ENCODE results near the gene ZBTB22.
"Not testable (repeated sequence)": the region's sequence is repeated elsewhere in the genome, so short reads cannot be mapped to it uniquely, and the experiment has no call there.

Gene ZBTB22, protein sequence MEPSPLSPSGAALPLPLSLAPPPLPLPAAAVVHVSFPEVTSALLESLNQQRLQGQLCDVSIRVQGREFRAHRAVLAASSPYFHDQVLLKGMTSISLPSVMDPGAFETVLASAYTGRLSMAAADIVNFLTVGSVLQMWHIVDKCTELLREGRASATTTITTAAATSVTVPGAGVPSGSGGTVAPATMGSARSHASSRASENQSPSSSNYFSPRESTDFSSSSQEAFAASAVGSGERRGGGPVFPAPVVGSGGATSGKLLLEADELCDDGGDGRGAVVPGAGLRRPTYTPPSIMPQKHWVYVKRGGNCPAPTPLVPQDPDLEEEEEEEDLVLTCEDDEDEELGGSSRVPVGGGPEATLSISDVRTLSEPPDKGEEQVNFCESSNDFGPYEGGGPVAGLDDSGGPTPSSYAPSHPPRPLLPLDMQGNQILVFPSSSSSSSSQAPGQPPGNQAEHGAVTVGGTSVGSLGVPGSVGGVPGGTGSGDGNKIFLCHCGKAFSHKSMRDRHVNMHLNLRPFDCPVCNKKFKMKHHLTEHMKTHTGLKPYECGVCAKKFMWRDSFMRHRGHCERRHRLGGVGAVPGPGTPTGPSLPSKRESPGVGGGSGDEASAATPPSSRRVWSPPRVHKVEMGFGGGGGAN

DNA sequence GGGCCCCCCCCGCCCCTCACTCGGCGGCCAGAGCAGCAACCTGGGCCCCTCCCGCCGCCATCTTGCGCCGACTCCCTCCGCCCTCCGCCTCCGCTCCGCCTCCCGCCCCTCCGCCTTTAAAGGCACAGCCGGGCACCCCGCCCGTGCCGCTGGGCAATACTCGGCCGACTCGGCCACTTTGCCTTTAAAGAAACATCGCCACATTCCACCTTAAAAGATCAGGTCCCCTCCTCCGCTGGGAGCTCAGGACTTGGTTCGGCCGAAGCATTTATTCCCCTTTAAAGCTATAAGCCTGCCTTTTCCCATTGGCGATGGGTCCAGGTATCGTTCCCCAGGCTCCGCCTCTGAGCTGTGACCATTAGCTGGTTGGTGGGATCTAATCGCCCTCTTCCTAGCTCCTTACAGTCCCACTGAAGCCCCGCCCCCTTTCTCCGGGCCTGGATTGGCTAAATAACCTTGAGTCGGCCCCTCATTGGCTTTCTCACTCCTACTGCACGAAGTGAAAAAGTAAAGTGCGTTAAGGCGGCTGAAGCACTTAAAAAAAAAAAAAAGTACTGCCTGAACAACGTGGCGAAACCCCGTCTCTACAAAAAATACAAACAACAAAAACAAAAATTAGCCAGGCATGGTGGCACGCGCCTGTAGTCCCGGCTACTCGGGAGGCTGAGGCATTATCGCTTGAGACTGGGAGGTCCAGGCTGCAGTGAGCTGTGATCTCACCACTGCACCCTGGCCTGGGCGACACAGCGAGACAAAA lies at the start of gene ZBTB22:
ZBTB22 (minus strand) TSS at position 76 of the 757 bp plus-strand sequence. CDS start 828 bp downstream, outside the sequence.
- peak within 1 kb of the TSS; percentile 79 for H3K4me3 ChIP-seq (ENCODE audit: low read length)
- peak; percentile 99 for DNase-seq (ENCODE audit: low read depth)
- TF ChIP-seq, protein P1, sequence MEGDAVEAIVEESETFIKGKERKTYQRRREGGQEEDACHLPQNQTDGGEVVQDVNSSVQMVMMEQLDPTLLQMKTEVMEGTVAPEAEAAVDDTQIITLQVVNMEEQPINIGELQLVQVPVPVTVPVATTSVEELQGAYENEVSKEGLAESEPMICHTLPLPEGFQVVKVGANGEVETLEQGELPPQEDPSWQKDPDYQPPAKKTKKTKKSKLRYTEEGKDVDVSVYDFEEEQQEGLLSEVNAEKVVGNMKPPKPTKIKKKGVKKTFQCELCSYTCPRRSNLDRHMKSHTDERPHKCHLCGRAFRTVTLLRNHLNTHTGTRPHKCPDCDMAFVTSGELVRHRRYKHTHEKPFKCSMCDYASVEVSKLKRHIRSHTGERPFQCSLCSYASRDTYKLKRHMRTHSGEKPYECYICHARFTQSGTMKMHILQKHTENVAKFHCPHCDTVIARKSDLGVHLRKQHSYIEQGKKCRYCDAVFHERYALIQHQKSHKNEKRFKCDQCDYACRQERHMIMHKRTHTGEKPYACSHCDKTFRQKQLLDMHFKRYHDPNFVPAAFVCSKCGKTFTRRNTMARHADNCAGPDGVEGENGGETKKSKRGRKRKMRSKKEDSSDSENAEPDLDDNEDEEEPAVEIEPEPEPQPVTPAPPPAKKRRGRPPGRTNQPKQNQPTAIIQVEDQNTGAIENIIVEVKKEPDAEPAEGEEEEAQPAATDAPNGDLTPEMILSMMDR (conservative IDR thresholded peaks at IDR 0.05; ENCODE audit: low read length), result no peak

DNA sequence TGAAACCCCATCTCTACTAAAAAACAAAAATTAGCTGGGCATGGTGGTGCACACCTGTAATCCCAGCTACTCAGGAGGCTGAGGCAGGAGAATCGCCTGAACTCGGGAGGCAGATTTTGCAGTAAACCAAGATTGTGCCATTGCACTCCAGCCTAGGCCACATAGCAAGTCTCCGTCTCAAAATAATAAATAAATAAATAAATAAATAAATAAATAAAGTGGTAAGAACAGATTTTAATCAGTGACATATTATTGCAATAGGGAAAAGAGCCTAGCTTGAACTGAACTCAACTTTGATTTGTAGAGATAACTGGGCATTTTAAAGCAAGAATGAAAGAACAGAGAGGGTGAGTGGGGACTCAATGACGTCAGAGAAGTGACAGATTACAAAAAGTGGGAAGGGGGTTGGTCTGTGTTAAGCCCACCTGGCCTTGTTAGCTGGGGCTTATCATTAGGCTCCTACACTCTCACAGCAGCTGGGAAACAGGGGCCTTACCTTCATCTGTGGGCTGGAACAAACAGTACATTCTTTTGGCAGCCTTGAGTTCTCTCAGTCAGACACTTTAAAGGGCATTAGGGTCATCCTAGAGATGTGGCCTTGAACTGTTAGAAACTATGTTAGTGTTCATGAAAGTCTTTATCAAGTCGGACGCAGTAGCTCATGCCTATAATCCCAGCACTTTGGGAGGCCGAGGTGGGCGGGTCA lies 49.6 kb upstream of the ZBTB22 start:
- no peak overlapping the region for H3K4me3 ChIP-seq (ENCODE audit: low read length)
- TF ChIP-seq, protein P1 (conservative IDR thresholded peaks at IDR 0.05; ENCODE audit: low read length), result no peak
- DNase-seq (ENCODE audit: low read depth), result no peak

DNA sequence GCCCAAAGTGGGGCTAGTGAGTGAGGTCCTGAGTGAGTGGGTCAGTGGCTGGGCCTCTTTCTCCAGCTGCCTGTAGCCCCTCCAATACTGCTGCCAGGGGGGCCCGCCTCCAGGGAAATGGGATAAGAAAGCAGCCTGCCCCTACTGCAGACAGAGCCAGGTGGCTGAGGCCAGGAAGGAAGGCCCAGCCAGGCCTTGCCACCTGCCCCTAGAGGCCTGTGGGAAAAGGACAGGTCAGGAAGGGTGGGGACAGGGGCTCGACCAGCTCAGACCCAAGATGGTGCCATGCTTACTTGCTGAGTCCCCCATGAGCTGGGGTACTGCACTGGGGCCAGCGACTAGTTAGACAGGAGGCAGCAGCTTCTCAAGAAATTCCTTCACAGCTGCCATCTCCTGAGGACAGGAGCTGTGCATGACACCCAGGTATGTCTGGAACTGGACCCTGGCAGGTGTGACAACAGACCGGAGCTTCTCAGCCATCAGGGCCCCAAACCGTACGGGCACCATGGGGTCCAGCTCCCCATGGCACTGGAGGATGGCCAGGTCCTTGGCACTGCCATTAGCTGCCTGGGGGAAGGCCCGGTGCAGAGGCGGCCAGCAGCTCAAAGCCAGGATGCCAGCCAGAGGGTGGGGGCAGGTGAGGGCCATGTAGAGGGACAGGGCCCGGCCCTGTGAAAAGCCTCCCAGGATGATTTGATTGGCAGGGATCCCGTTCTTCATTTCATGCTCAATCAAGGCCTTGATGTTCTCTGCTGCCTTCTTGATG lies 47.8 kb upstream of the ZBTB22 start:
- H3K4me3 ChIP-seq (ENCODE audit: low read length); DNase-seq (ENCODE audit: low read depth): not testable (repeated sequence)

DNA sequence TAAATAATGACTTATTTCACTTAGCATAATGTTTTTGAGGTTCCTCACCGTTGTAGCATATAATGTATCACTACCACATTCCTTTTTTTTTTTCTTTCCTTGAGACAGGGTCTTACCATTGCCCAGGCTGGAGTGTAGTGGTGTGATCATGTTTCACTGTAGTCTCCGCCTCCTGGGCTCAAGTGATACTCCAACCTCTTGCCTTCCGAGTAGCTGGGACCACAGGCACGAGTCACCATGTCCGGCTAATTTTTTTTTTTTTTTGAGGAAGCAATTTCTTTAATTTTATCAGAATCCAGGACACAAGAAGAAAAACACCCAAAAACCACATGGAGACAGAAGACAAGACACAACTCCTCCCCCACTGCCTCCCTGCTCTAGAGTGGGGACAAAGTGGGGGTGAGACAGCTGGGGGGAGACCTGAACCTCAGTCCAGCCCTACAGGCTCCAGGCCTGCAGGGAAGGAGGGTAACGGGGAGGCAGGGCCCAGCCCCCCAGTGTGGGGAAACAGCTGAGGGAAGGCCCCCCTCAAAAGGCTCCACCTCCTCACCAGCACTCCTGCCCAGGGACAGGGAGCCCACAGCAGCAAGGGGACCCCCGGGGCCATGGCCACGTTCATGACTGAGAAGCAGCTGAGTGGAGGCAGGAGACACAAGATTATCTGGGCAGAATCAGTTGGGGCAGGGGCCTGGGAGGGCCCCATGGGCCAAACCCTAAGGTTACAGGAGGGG lies 47.1 kb upstream of the ZBTB22 start:
- peak; percentile 19 for DNase-seq (ENCODE audit: low read depth)
- H3K4me3 ChIP-seq (ENCODE audit: low read length), result not testable (repeated sequence)

DNA sequence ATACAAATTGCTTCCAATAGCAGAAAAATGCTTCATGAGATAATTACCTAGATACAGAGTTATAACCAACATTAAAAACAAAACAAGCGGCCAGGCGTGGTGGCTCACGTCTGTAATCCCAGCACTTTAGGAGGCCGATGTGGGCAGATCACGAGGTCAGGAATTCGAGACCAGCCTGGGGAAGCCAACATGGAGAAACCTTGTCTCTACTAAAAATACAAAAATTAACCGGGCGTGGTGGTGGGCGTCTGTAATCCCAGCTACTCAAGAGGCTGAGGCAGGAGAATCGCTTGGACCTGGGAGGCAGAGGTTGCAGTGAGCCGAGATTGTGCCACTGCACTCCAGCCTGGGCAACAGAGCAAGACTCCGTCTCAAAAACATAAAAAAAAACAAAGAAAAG lies 45.9 kb upstream of the ZBTB22 start:
- not testable (repeated sequence) for H3K4me3 ChIP-seq (ENCODE audit: low read length); DNase-seq (ENCODE audit: low read depth)

DNA sequence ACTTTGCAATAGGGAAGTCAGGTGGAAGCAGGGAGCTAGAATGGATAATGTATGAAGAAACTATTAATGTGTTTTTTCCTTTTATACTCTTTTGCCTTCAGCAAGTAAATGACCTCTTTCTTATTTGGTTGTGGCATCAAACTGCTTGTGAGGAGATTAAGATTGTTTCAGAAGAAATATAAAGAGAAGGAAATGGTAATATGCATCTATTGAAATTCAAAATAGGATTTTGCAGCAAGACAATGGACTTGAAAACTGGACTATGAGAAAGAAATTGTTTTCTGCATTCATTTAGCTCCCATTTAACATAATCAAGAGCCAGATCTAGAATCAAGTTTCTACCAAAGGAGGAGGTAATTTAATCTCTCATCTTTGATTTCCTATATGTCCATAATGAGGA lies 41.8 kb upstream of the ZBTB22 start:
- TF ChIP-seq, protein P1 (conservative IDR thresholded peaks at IDR 0.05; ENCODE audit: low read length), result no peak
- no peak for DNase-seq (ENCODE audit: low read depth)
- H3K4me3 ChIP-seq (ENCODE audit: low read length), result no peak overlapping the region

DNA sequence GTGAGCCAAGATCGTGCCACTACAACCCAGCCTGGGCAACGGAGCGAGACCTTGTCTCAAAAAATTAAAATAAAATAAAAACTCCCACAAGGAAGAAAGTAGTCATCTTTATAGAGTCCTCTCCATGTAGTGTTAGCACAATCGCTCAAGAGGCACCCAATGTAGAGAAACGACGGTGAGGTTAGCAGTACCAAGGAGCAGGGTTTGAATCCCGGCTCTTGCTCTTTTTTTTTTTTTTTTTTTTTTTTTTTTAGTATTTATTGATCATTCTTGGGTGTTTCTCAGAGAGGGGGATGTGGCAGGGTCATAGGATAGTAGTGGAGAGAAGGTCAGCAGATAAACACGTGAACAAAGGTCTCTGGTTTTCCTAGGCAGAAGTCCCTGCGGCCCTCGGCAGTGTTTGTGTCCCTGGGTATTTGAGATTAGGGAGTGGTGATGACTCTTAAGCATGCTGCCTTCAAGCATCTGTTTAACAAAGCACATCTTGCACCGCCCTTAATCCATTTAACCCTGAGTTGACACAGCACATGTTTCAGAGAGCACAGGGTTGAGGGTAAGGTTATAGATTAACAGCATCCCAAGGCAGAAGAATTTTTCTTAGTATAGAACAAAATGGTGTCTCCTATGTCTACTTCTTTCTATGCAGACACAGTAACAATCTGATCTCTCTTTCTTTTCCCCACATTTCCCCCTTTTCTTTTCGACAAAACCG lies 39.8 kb upstream of the ZBTB22 start:
- H3K4me3 ChIP-seq (ENCODE audit: low read length); DNase-seq (ENCODE audit: low read depth): not testable (repeated sequence)

DNA sequence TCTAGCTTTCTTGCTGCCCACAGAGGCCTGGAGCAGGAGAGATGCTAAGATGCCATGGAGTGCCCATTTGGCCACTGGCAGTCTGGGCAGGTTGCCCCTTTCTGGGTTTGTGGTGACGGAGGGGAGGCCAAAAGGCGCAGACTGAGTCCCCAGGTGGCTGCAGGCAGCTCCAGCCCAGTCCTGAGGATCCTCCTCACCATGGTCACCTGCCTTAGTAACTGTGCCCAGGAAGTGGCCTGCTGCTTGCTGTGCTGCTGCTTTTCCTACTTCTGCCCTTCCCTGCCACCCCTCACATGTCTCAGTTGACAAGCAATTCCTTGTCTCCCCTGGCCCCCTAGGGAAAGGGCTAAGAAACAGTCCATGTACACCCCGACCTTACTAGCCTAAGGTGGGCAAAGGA lies 38.8 kb upstream of the ZBTB22 start:
- H3K4me3 ChIP-seq (ENCODE audit: low read length), result no peak overlapping the region
- no peak for DNase-seq (ENCODE audit: low read depth)
- TF ChIP-seq, protein P1 (conservative IDR thresholded peaks at IDR 0.05; ENCODE audit: low read length), result no peak

DNA sequence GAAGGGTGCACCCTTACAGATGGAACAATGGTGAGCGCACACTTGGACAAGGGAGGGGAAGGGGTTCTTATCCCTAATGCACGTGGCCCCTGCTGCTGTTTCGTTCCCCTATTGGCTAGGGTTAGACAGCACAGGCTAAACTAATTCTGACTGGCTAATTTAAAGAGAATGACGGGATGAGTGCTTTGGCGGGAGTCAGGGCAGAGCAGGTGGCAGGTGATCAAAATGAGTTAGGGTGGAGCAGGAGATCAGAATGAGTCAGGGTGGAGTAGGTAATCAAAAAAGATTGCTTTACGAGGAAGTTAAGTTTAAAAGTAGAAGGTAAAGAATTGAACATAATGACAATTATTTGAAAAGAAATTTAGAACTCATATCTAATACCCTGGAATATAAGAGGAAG lies 38.3 kb upstream of the ZBTB22 start:
- H3K4me3 ChIP-seq (ENCODE audit: low read length); DNase-seq (ENCODE audit: low read depth): not testable (repeated sequence)

Data from AG10803 (cell line).